Measurements from ENCODE around the gene KPNA3.

Gene KPNA3

DNA sequence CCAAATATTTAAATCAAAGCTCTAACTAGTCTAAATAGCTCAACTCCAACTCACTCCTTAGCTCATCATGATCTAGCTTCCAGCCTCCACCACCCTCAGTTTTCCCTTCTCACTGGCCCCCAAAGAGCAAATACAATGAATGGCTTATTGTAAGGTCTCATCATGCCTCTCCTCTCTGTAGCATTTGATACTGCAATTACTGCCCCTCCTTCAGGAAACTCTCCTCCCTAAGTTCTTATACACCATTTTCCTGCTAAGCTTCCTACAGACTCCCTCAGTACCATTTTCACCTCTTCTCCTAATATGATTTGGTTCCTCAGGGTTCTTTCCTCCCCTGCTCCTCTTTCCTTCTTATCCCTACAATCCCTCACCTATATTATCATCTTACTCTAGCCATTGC, 12.8 kb downstream of the KPNA3 start:
- peaks cover 12% of the 10 kb centered on the region for H4K20me1 ChIP-seq (ENCODE audit: control insufficient read depth, insufficient read depth, low read depth, low read length)
- TF ChIP-seq CTCF (IDR thresholded peaks at IDR 0.05; ENCODE audit: low read depth, low read length, poor library complexity, severe bottlenecking) (no peak), EZH2phosphoT487 (IDR thresholded peaks at IDR 0.05; ENCODE audit: borderline replicate concordance, low read length) (no peak)

DNA sequence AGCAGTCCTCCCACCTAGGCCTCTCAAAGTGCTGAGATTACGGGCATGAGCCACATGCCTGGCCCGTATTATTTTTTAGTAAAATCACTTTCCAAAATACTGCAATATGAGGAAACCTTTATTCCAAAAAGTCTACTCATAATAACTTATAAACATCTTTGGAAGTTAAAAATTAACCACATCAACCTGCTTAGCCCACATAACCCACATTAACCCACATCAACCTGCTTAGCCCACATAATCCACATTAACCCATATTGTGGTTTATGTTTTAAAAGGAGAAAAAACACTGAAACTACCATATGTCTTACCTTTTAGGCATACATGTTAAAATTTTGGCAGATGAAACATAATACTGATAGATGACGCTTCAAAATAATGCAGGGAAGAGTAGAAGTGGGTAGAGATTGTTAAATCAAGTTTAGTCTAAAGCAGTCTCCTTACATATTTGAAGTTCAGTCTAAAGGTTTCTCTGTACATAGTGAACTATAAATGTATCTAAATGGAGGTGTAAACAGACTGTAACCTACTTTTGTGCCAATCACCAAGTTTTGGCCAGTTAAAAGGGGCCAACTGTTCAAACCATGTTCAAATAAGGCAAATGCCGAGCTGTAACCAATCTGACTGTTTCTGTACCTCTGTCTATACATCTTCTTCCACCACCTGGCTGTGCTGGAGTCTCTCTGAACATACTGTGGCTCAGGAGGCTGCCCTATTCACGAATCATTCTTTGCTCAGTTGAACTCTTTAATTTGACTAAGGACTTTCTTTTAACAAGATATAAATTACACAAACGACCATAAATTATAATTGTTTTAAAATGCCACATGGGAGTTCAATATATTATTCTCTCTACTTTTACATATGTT, 14.5 kb downstream of the KPNA3 start:
- Histone ChIP-seq H3K4me1 (ENCODE audit: control insufficient read depth, low read length) (no peaks in the 10 kb centered on the region), H3K36me3 (ENCODE audit: control insufficient read depth, low read length) (peaks cover 11% of the 10 kb centered on the region), H3K9me2 (replicated peaks; ENCODE audit: control insufficient read depth, low read length) (no peaks in the 10 kb centered on the region), H3K4me2 (ENCODE audit: low read length) (no peak overlapping the region), H3F3A (ENCODE audit: control insufficient read depth, insufficient read depth) (no peaks in the 10 kb centered on the region; the same call in 1 of the 2 replicates), H3K27me3 (ENCODE audit: control insufficient read depth, low read length) (no peaks in the 10 kb centered on the region), H3K9me3 (ENCODE audit: control insufficient read depth, insufficient read depth, low read length) (no peaks in the 10 kb centered on the region), H3K27ac (ENCODE audit: low read depth, low read length) (no peak overlapping the region), H4K20me1 (ENCODE audit: control insufficient read depth, insufficient read depth, low read depth, low read length) (peaks cover 7% of the 10 kb centered on the region; the same call in 1 of the 2 replicates), H3K79me2 (ENCODE audit: control insufficient read depth, low read length) (peaks cover 99% of the 10 kb centered on the region), H3K4me3 (ENCODE audit: low read length) (no peak overlapping the region)
- TF ChIP-seq EZH2phosphoT487 (IDR thresholded peaks at IDR 0.05; ENCODE audit: borderline replicate concordance, low read length) = no peak
- no peak for TF ChIP-seq CTCF (IDR thresholded peaks at IDR 0.05; ENCODE audit: low read depth, low read length, poor library complexity, severe bottlenecking)

More for the DNA sequence above, 12.8 kb downstream of the KPNA3 start:
- no peak overlapping the region for H3K27ac ChIP-seq (ENCODE audit: low read depth, low read length)
- H3K9me2 ChIP-seq (replicated peaks; ENCODE audit: control insufficient read depth, low read length) = no peaks in the 10 kb centered on the region
- no peaks in the 10 kb centered on the region for H3K27me3 ChIP-seq (ENCODE audit: control insufficient read depth, low read length)
- H3K4me3 ChIP-seq (ENCODE audit: low read length) = no peak overlapping the region
- no peaks in the 10 kb centered on the region for H3K4me1 ChIP-seq (ENCODE audit: control insufficient read depth, low read length)
- H3K4me2 ChIP-seq (ENCODE audit: low read length) = no peak overlapping the region
- H3F3A ChIP-seq (ENCODE audit: control insufficient read depth, insufficient read depth) = no peaks in the 10 kb centered on the region; the same call in 1 of the 2 replicates
- H3K36me3 ChIP-seq (ENCODE audit: control insufficient read depth, low read length) = peaks cover 11% of the 10 kb centered on the region
- H3K79me2 ChIP-seq (ENCODE audit: control insufficient read depth, low read length) = peaks cover 99% of the 10 kb centered on the region
- no peaks in the 10 kb centered on the region for H3K9me3 ChIP-seq (ENCODE audit: control insufficient read depth, insufficient read depth, low read length)

GRCh38 chr13:49776871-49777270, 15.6 kb downstream of the KPNA3 start:
- Histone ChIP-seq H4K20me1 (ENCODE audit: control insufficient read depth, insufficient read depth, low read depth, low read length) (peaks cover 4% of the 10 kb centered on the region; the same call in 1 of the 2 replicates), H3F3A (ENCODE audit: control insufficient read depth, insufficient read depth) (no peaks in the 10 kb centered on the region; the same call in 1 of the 2 replicates), H3K4me1 (ENCODE audit: control insufficient read depth, low read length) (no peaks in the 10 kb centered on the region), H3K9me2 (replicated peaks; ENCODE audit: control insufficient read depth, low read length) (no peaks in the 10 kb centered on the region), H3K4me2 (ENCODE audit: low read length) (no peak overlapping the region), H3K36me3 (ENCODE audit: control insufficient read depth, low read length) (peaks cover 9% of the 10 kb centered on the region; the same call in 1 of the 2 replicates), H3K27me3 (ENCODE audit: control insufficient read depth, low read length) (no peaks in the 10 kb centered on the region), H3K27ac (ENCODE audit: low read depth, low read length) (no peak overlapping the region), H3K9me3 (ENCODE audit: control insufficient read depth, insufficient read depth, low read length) (no peaks in the 10 kb centered on the region), H3K4me3 (ENCODE audit: low read length) (no peak overlapping the region), H3K79me2 (ENCODE audit: control insufficient read depth, low read length) (peaks cover 99% of the 10 kb centered on the region)
- no peak for TF ChIP-seq CTCF (IDR thresholded peaks at IDR 0.05; ENCODE audit: low read depth, low read length, poor library complexity, severe bottlenecking)
- no peak for TF ChIP-seq EZH2phosphoT487 (IDR thresholded peaks at IDR 0.05; ENCODE audit: borderline replicate concordance, low read length)
